ENCODE results near the gene HOXA3.

DNA sequence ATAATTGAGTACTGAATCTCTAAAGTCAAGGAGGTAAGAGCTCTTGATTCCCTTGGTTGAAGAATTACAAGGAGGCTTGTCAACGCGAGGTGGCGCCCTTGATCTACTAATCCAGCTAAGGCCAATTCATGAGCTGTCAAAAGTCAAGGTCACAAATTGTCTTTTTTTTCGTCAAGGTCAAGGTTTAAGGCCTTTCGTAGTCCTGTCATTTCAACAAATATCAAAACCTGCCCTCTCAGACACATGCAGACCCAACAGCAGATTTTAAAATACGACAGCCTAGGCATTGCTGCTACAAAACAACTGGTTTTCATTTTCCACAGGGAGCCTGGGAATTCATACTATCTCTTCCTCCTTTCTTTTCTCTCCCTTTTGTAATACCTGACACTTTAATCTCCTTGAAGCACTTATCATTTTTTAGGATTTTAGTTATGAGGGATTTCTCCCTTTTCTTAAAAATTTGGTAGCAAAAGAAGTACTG lies 43.9 kb upstream of the HOXA3 start:
- TF ChIP-seq, protein P1, sequence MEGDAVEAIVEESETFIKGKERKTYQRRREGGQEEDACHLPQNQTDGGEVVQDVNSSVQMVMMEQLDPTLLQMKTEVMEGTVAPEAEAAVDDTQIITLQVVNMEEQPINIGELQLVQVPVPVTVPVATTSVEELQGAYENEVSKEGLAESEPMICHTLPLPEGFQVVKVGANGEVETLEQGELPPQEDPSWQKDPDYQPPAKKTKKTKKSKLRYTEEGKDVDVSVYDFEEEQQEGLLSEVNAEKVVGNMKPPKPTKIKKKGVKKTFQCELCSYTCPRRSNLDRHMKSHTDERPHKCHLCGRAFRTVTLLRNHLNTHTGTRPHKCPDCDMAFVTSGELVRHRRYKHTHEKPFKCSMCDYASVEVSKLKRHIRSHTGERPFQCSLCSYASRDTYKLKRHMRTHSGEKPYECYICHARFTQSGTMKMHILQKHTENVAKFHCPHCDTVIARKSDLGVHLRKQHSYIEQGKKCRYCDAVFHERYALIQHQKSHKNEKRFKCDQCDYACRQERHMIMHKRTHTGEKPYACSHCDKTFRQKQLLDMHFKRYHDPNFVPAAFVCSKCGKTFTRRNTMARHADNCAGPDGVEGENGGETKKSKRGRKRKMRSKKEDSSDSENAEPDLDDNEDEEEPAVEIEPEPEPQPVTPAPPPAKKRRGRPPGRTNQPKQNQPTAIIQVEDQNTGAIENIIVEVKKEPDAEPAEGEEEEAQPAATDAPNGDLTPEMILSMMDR (IDR thresholded peaks at IDR 0.05; ENCODE audit: insufficient read depth, low read depth, low read length), result peak; percentile 79
- no peak for TF ChIP-seq EZH2 (IDR thresholded peaks at IDR 0.05; ENCODE audit: insufficient read depth, low read length)
